HG03095 (cell line): Measurements from ENCODE around the gene NT5DC3.

ENCODE experiments used
- ATAC-seq: cut with Tn5 transposase; IDR thresholded peaks from one replicate; pipeline ENCODE4 v1.9.1; 2021; ENCODE audit warnings: moderate library complexity; ENCODE audit not compliant: unreplicated experiment

NT5DC3 gene

DNA sequence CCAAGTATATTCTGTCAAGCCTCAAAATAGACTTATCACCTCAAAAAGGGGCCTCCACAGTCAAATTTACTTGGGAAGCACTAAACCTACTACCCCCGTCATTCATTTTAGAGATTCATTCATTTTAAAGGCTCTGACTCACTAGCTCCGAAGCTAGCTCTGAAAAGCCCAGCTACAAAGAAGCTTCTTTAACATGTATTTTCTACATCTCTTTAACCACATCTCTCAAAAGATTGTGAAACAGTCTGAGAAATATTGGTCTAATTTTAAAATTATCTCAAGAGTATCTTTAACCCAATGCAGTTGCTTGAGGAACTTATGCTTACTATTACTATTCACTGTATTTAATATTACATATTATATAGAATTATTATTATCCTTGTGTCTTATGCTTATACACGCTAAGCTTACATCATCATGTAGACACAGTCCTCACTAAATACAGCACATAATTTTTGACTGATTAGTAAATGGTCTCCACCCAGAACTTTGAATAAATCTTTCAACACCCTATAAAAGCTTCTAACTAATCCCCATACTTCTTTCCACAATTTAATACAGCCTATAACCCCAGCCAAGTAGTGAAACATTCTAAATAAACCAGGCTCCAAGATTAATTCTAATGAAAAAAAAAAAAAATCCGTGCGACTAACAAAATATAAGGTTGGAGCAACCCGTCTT is 7.8 kb downstream of the NT5DC3 start:
- no peak for ATAC-seq

- no peak for ATAC-seq
Measured at GRCh38 chr12:103832048-103832997, 8.7 kb downstream of the NT5DC3 start.

- ATAC-seq: no peak
Measured at GRCh38 chr12:103830730-103831320, 10.2 kb downstream of the NT5DC3 start.

DNA sequence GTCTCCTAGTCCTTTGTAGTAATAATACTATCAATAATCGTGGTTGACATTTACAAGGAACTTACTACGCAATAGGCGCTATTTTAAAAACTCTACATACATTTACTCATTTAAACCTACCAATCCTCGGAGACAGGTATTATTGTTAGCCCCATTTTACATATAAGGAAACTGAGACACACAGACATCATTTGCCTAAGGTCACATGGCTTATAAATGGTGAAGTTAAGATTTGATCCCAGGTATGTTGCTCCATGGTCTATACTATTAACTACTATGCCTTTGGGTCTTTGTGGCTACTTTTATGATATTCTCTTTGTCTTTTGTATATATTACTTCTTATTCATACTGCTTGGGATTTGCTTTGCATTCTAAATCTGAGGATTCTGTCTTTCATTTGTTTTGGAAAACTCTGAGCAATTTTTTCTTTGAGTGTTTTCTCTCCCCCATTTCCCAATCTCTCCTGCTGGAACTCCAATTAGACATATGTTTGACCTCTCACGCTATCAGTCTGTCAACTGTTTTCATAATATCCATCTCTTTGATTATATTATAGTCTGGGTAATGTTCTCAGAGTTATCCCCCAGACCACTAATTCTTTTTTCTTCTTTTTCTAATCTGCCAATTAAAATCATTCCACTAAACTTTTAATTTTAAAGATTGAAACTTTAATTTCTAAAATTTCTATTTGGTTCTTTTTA is 10.9 kb downstream of the NT5DC3 start:
- no peak for ATAC-seq

DNA sequence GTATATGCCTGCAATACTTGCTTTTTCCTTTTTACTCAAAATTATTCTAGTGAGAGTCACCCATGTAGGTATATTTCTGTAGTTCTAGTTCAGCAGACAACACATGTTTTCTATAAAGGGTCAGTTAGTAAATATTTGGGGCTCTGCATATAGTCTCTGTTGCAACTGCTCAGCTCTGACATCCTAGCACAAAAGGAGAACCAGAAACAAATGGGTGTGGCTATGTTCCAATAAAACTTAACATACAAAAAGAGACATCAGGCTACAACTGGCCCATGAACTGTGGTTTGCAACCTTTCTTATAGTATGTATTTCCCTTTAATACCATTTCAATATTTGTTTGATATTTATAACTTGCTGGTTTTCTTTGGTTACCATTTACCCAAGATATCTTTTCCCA is 11.9 kb downstream of the NT5DC3 start:
- no peak for ATAC-seq

DNA sequence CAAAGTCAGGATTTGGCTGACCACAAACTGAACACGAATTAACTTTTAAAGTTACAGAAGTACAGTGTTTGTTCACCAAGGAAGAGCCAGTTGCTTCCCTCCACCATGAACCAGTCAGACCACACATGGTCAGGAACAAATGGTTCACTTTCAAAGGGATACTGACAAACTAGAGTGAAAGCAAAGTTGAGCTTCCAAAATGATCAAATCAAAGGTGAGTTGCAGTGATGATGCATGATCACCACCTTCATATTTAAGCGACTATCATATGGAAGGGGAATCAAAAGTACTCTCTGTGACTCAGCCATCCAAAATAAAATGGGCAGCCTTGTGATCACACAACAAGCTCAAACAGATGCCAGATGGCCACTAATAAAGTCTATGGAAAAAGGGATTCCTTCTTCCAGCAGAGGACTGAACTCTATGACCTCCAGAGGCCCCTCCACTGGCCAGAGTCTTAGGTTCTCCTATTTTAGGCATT is 13.1 kb downstream of the NT5DC3 start:
- no peak for ATAC-seq

- ATAC-seq: no peak
Measured at GRCh38 chr12:103824845-103825244, 16.2 kb downstream of the NT5DC3 start.

- no peak for ATAC-seq
Measured at GRCh38 chr12:103824290-103824689, 16.7 kb downstream of the NT5DC3 start.

DNA sequence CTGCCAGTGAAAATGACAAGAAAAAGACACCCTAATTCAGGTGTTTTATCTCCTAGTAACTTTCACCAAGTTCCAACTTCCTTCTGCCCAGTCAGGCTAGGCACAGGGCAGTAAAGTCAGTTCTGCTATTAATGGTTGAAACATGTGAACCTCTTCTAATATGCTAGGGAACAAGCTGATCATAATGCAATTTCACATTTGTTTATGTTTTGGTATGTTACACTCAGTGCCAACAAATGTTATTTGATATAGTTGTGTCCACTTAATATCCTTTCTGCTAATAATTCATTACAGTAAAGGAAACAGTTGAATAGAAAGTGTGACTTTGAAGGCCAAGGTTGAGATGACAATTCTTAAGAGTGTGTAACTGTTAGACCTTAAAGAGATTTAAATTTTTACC is 17.2 kb downstream of the NT5DC3 start:
- ATAC-seq: no peak

DNA sequence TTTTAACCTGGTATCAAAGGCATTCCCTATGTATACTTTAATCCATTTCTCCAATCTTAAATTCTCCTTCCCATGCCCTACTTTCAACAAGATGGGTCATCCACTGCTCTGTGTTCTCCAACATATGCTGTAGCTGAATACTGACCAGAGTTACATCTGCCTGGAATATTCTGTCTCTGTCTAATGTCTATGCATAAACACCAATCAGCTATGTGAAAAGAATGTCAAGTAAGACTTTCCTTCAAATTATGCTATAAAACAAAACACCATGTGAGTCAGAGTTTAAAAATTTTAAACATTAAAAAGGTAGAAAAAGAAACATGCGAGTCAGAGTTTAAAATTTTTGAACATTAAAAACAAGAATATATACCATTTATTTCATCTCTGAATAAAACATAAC is 19.3 kb downstream of the NT5DC3 start:
- no peak for ATAC-seq

DNA sequence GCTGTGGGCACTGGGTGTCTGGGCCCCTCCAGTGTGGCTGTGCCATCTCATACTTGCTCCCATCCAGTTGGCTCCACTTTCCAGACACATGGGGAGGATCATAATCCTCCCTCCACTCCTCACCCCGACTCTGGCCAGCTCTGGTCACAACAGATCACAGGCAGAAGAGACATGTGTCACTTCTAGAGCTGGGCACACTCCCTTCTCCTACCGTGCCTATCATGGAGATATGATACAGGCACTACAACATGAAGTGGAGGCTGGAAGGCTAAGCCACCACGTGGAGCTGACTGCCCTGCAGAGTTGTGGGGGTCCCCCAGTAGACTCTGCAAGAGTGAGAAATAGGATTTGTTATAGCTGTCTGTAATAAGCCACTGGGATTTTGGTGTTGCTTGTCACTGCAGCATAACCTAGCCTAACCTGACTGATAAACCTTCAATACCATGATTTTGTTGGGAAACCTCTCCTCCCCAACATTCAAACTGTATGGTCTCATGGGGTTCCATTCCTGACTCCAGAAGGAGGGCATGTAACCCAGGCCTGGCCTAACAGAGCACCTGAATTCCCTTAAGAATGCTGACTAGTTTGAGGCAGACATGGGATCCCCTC is 20.0 kb downstream of the NT5DC3 start:
- no peak for ATAC-seq

- ATAC-seq: no peak
Measured at GRCh38 chr12:103820361-103820760, 20.7 kb downstream of the NT5DC3 start.

DNA sequence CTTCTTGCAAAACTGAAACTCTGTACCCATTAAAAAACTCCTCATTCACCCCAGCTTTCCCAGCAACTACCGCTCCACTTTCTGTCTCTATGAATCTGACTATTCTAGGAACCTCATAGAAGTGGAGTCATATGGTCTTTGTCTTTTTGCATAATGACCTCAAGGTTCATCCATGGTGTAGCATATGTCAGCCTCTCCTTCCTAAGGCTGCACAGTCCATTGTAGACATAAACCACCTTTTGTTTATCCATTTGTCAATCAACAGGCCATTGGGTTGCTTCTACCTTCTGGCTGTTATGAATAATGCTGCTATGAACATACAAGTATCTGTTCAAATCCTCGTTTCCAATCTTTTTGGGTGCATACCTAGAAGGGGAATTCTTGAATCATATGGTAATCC is 21.1 kb downstream of the NT5DC3 start:
- ATAC-seq: no peak

DNA sequence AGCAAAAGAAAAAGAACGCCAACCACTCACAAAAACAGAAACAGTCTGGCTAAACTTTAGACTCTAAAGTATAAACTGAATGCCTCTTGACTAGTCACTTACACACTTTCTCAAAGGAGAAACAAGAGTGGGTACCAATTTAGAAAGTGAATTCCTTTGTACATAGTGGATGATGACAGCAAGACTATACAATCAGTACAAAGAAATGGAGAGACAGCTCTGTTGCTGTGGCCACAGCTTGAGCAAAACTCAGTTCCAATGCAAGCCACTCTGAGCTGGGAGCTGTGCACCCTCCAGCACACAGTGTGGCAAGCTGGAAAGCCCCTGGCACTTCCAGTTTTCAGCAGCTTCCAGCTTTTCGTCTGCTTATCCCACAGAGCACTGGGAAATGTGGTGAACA is 21.7 kb downstream of the NT5DC3 start:
- no peak for ATAC-seq

- ATAC-seq: no peak
Measured at GRCh38 chr12:103817791-103818190, 23.2 kb downstream of the NT5DC3 start.

- no peak for ATAC-seq
Measured at GRCh38 chr12:103816663-103817062, 24.4 kb downstream of the NT5DC3 start.

DNA sequence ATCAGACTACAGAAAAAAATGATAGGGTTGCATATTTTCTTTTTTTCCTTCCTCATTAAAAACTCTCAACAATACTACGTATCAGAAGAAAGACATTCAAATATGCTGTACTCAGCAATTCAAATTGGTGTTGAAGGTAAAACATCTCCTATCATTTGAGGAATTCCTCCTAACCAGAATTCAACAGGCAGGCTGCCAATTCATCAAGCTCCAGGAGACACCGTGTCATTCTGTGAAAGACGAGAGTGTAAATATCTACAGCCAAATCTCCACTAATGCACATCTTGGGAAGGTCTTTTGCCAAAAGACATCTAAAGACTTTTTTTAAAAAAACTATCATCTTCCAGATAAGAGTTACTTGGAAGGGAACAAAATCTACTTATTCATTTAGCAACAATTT is 26.6 kb downstream of the NT5DC3 start:
- ATAC-seq: no peak

GRCh38 chr12:103813949-103814348 is 27.1 kb downstream of the NT5DC3 start:
- no peak for ATAC-seq

DNA sequence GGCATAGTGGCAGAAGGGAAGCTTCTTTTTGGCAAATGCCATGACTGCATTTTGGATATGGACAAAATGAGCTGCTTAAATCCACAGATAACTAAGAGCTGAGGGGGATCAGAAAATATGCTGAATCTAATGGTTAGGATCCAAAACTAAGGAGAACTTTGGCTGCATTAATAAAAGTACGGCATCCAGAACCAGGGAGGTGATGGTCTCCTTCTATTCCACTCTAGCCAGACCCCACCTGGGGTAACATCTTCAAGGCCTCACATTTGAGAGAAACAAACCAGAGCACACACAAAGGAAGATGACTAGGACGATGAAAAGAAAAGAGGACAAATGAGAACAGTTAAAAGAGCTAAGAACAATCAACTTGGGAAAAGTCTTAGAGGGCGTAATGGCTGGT is 27.6 kb downstream of the NT5DC3 start:
- ATAC-seq: no peak

GRCh38 chr12:103812789-103813188 is 28.2 kb downstream of the NT5DC3 start:
- no peak for ATAC-seq

GRCh38 chr12:103811791-103812190 is 29.2 kb downstream of the NT5DC3 start:
- no peak for ATAC-seq
